Measurements from ENCODE around the gene ARMC9. TPM values are rescaled to one million over a fixed set of nuclear protein-coding genes. Genes with fewer than 3 reads are reported as not detected.

The ARMC9 gene
- total RNA-seq, 4 donors from 2014 or later: 2.8 to 15.9 (median 6.6) TPM

- ATAC-seq (ENCODE audit: low FRiP score) (no peak), DNase-seq (ENCODE audit: low spot score) (no peak)
- no peak for TF ChIP-seq CTCF (IDR thresholded peaks at IDR 0.05)
These were observed 5.7 kb downstream of the ARMC9 start for GRCh38 chr2:231204146-231204545.

DNA sequence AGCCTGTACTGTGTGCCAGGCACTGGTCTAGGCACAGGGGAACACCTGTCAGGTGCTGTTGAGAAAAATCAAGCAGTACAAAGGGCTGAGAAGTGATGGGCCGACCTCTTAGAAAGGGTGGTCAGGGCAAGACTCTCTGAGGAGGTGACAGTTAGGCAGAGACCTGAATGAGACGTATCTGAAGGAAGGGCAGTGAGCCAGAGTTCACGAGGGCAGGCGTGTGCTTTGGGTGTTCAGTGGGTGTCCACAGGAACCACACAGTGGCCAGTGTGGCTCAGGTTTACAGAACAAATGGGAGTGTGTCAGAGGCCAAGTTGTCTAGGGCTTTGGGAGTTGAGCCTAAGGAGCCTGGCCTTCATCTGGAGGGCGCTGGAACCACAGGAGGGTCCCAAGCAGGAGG lies 6.2 kb downstream of the ARMC9 start:
- TF ChIP-seq CTCF (IDR thresholded peaks at IDR 0.05): no peak
- no peak for ATAC-seq (ENCODE audit: low FRiP score)
- DNase-seq (ENCODE audit: low spot score): no peak

- DNase-seq (ENCODE audit: low spot score) (no peak), ATAC-seq (ENCODE audit: low FRiP score) (no peak)
- TF ChIP-seq CTCF (IDR thresholded peaks at IDR 0.05): no peak
These were observed 9.3 kb downstream of the ARMC9 start for GRCh38 chr2:231207734-231208133.

- ATAC-seq (ENCODE audit: low FRiP score): no peak
- no peak for DNase-seq (ENCODE audit: low spot score)
- no peak for TF ChIP-seq CTCF (IDR thresholded peaks at IDR 0.05)
These were observed 12.4 kb downstream of the ARMC9 start for GRCh38 chr2:231210782-231211181.

- no peak for DNase-seq (ENCODE audit: low spot score)
- no peak for TF ChIP-seq CTCF (IDR thresholded peaks at IDR 0.05)
- ATAC-seq (ENCODE audit: low FRiP score): no peak
These were observed 13.1 kb downstream of the ARMC9 start for GRCh38 chr2:231211486-231211885.

GRCh38 chr2:231212329-231212845 lies 14.0 kb downstream of the ARMC9 start:
- TF ChIP-seq CTCF (IDR thresholded peaks at IDR 0.05): no peak
- ATAC-seq (ENCODE audit: low FRiP score): no peak
- DNase-seq (ENCODE audit: low spot score): no peak

DNA sequence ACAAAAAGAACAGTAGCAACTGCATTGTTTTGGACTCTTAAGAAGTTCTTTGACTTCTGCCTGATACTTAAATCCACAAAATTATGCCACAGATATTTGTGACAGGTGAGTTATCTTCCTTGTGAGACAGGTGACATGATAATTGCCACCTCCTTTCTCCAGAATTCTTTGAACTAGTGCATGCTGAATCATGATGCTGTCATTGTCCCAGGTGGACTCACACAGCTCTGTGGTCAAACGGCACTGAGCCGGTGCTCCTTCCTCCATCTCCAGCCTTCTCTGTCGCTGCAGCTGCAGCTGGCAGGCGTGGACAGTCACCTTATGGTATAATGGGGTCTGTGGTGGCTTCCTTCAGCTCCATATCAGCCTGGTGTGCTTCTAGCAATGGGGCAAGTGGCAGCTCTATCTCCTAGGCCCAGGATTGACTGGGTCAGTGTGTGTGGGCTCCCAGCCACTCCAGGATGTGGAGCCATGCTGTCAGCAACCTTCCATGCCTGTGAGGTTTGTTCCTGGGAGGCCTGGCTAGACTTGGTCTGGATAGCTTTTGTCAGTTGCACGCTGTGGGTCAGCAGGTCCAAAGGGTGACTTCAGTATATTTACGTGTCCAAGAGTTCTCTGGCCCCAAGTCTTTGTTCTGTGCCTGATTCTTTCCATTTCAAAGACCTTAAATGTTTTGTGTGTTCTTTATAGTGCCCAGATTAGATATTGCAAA lies 15.7 kb downstream of the ARMC9 start:
- no peak for DNase-seq (ENCODE audit: low spot score)
- no peak for TF ChIP-seq CTCF (IDR thresholded peaks at IDR 0.05)
- ATAC-seq (ENCODE audit: low FRiP score): no peak

Measured in omental fat pad (tissue), 4 donors.